SK-N-MC (cell line): ENCODE data around the gene C1orf174.

Experiments
- DNase-seq: peaks from one replicate; pipeline ENCODE4 v3.0.0-alpha.2; 2011; ENCODE audit warnings: low read depth, low spot score
- H3K27ac ChIP-seq: fragments of 200-600 bp; sonication (generic); 2 replicates; pipeline ENCODE4 v1.5.1; 2016; ENCODE audit warnings: mixed run types
- H3K36me3 ChIP-seq: fragments of 200-600 bp; sonication (generic); 2 replicates; pipeline ENCODE4 v1.6.1; 2017; ENCODE audit warnings: antibody characterized with exemption, low read length, mixed read lengths; ENCODE audit not compliant: insufficient read depth
- H3K4me3 ChIP-seq: fragments of 200-600 bp; sonication (generic); 2 replicates; pipeline ENCODE4 v1.5.1; 2016
- H3K9ac ChIP-seq: fragments of 200-600 bp; sonication (generic); 2 replicates; pipeline ENCODE4 v1.8.0; 2017; ENCODE audit warnings: mixed run types, mixed read lengths; ENCODE audit not compliant: insufficient read length
- H3K9me3 ChIP-seq: fragments of 200-600 bp; sonication (generic); 2 replicates; pipeline ENCODE4 v1.6.1; 2017; ENCODE audit warnings: low read depth, mild to moderate bottlenecking, antibody characterized with exemption, low read length, moderate library complexity, mixed read lengths
- EZH2 ChIP-seq: fragments of 200-600 bp; sonication (generic); IDR thresholded peaks from one replicate; pipeline ENCODE4 v1.6.1; 2017; ENCODE audit warnings: antibody characterized with exemption
- FOXP2 ChIP-seq: optimal IDR thresholded peaks from 2 replicates; pipeline ENCODE3; 2011; ENCODE audit warnings: mild to moderate bottlenecking, moderate library complexity; ENCODE audit not compliant: insufficient read depth; ENCODE audit errors: extremely low read length, control extremely low read depth
- POLR2AphosphoS5 ChIP-seq: IDR thresholded peaks from 2 replicates; pipeline ENCODE4 v1.6.1; 2012; ENCODE audit warnings: mild to moderate bottlenecking, low read depth, low read length, borderline replicate concordance

The C1orf174 gene

DNA sequence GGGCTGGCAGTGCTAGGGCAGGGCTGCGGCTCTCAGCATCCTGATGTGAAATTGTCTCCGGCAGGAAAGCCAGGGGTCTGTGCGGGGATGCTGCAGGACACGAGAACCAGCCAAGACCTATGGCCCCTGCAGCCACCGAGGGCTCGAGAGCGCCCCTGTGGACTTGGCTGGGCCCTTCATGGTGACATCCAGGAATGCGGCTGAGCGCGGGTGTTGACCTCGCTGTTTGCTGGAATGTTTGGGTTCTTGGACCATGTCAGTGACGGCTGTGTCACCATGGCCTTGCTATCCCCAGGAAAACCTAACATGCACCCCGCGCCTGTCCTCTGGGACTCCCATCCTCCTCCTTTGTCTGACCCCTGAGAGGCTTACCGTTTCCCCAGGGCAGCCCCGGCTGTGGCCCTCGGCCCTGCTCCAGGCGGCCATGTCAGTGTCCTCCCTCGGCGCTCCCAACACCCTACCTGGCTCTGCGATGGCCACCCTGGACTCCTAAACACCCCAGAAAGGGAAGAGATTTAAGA, 14.3 kb upstream of the C1orf174 start:
- Histone ChIP-seq H3K9me3 (no peaks in the 10 kb centered on the region), H3K36me3 (no peaks in the 10 kb centered on the region), H3K9ac (no peak overlapping the region), H3K27ac (no peak overlapping the region), H3K4me3 (no peak overlapping the region)
- DNase-seq, result no peak
- TF ChIP-seq EZH2 (no peak), FOXP2 (no peak), POLR2AphosphoS5 (no peak)

DNA sequence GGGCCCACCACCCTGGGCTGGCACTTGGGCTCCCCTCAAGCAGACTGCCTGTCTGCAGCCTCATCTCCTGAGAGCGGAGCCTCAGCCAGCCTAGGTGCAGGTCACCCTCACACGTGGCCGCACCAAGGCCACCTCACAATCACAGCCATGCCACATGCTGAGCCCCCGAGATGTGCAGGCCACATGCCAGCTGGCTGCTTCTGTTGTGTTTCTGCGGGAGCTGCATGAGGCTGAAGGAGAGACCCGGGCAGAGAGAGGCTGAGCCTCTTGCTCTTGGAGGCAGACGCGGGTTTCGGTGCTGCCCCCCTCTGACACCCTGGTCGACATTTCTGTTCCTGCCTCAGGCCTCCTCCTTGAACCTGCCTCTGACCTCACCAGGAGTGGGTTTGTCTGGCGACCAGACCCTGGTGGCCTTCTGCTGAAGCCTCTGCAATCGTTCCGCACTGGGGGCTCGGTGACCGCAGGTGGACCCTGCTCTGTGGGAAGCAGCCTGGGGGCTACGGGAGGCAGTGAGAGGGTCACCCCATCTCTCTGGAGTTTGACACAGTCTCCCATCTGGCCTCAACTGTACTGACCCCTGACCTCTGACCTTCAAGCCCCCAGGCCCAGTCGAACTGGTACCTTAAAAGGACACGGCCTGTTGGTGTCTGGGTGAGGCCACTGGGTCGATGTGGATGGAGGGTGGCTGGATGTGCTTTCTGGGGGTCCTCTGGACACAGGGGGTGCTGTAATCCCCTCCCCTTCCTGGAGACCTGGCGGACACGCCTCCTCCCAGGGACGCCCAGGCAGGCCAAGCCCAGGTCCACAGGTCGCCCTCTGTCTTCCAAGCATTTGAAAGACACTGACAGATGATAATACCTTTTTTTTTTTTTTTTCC, 13.0 kb upstream of the C1orf174 start:
- Histone ChIP-seq H3K9me3 (no peaks in the 10 kb centered on the region), H3K9ac (no peak overlapping the region), H3K4me3 (no peak overlapping the region), H3K36me3 (no peaks in the 10 kb centered on the region), H3K27ac (no peak overlapping the region)
- TF ChIP-seq FOXP2, result no peak
- no peak for TF ChIP-seq EZH2
- TF ChIP-seq POLR2AphosphoS5, result no peak
- no peak for DNase-seq

DNA sequence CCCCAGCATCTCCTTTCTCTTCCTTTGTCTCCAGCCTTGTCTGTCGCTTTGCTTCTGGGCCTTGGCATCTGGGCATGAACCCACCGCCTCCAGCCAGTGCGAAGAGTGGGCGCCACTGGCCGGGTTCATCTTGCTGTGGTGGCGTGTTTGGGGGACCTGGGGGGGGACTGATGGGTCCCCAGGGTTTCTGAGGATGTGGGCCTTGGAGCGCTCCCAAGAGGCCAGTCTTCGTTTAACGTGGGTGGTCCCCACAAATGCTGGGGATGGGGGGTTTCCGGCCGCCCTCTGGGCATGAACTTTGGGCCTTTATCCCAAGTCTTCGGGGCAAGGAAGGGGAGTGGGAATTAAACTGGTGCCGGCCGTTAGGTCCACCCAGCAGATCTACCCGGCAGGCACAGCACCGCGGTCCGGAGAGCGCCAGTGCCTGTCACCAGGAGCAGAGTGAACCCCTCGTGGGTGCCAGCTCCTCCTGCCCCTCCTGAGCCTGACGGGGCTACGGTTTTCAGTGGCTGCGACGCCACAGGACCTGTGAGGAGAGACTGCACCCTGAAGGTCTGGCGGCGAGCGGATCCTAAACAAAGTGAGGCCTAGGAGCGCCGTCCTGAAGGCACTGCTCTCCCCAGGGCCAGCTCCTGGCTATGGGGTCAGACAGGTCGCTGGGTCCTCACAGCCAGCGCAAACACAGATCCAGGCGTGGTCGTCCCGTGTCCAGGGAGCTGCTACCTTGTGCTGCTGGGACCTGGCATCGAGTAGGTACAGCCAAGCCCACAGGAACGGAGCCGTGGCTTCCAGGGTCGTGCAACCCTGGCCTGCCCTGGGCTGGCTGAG, 12.1 kb upstream of the C1orf174 start:
- no peak for TF ChIP-seq FOXP2
- no peak for TF ChIP-seq POLR2AphosphoS5
- no peak for TF ChIP-seq EZH2
- Histone ChIP-seq H3K36me3 (no peaks in the 10 kb centered on the region), H3K27ac (no peak overlapping the region), H3K9ac (no peak overlapping the region), H3K4me3 (no peak overlapping the region), H3K9me3 (no peaks in the 10 kb centered on the region)
- no peak for DNase-seq

DNA sequence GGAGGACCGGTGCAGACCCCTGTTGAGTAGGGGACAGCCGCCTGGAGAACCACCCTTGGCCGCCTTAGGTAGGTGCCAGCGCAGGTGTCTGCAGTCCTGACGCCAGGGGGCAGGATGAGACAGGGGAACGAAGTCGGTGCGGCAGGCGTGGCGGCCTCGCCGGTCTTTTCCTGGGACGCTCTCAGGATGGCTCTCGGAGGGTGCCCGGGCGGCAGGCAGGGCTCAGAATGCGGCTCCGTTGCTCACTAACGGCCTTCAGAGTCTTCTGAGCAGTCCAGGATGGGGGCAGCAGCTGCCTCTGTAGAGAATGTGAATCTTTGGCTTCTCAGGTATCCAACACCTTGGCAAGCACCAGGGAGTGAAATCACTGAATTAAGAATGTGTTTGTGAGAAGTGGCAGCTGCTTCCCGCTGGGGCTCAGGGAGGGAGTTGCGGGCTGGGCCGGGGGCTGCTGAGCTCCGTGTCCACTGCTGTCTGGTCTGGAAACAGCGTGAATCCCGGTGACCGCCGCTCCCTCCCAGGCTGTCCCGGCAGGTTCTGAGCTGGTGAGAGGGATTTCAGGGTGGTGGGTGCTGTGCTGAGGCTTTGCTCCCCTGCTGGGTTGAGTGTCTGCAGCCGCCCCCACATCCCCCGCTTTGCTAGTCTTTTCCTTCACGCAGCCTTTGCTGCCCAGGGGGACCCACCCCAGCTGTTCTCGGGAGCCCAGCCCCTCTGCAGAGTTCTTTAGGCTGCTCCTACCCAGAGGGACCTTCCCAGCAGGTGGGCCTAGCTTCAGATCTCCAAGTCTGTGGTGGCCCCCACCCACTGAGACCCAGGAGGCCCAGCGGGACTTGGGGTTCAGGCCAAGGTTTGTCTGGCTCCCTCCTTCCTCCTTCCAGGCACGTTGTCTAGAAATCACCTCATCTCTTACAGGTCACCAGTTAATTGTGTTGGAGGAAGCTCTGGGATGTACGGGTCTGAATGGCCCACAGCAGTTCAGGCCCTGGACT, 11.1 kb upstream of the C1orf174 start:
- Histone ChIP-seq H3K36me3 (no peaks in the 10 kb centered on the region), H3K9me3 (no peaks in the 10 kb centered on the region), H3K9ac (no peak overlapping the region), H3K4me3 (no peak overlapping the region), H3K27ac (no peak overlapping the region)
- TF ChIP-seq EZH2 (no peak), POLR2AphosphoS5 (no peak), FOXP2 (no peak)
- no peak for DNase-seq

DNA sequence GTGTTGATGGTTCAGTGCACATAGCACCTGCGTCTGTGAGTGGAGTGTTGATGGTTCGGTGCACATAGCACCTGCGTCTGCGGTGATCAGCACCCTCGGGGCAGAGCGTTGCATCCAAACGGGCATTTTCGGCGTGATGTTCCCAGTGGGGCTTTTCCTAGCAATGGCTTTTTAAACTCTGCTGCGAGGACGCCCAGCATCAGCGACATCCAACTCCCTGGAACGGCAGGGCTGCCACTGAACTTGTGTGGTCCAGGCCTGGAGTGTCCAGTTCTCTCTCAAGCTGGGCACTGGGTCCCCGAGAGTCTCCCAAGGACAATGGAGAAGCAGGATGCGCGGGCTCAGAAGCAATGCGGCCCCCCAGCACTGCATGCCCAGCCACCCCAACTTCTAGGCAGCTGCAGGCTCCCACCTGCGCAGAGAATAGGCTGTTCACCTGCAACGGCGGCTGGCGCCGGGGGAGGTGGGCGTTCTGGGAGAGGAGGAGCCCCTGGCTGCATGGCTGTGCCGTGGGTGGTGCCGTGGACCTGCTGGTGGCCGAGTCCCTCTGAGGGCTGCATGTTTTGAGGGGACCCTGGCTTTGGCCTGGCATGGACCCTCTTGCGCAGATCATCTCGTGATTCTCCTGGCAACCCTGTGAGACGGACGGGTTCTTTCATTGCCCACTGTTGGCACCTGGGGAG, 10.1 kb upstream of the C1orf174 start:
- DNase-seq, result no peak
- H3K36me3 ChIP-seq, result no peaks in the 10 kb centered on the region

DNA sequence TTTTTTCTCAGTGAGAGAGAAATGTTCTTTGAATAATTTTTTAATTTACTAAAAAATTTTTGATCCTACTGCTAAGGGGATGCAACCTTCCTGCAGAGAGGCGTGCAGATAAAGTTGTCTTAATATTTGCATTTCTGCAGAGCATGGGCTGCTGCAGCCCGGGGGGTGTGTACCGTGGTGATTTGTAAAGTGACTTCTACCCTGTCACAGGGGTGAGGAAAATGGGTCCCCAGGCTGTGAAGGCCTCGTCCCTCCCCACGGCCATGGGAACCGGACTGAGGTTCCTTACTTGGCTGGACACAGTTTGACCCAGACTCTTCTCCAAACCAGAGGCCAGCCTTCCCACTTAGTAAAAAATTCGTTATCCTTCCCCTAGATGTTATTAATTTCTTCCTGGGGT, 9.5 kb upstream of the C1orf174 start:
- no peak for DNase-seq
- TF ChIP-seq POLR2AphosphoS5, result no peak
- no peak for TF ChIP-seq FOXP2
- no peak for TF ChIP-seq EZH2
- Histone ChIP-seq H3K36me3 (no peaks in the 10 kb centered on the region), H3K27ac (no peak overlapping the region), H3K4me3 (no peak overlapping the region), H3K9me3 (no peaks in the 10 kb centered on the region), H3K9ac (no peak overlapping the region)

More for the DNA sequence above, 10.1 kb upstream of the C1orf174 start:
- no peaks in the 10 kb centered on the region for H3K9me3 ChIP-seq
- no peak overlapping the region for H3K27ac ChIP-seq
- TF ChIP-seq EZH2, result no peak
- TF ChIP-seq FOXP2, result no peak
- TF ChIP-seq POLR2AphosphoS5, result no peak
- no peak overlapping the region for H3K9ac ChIP-seq
- H3K4me3 ChIP-seq, result no peak overlapping the region

DNA sequence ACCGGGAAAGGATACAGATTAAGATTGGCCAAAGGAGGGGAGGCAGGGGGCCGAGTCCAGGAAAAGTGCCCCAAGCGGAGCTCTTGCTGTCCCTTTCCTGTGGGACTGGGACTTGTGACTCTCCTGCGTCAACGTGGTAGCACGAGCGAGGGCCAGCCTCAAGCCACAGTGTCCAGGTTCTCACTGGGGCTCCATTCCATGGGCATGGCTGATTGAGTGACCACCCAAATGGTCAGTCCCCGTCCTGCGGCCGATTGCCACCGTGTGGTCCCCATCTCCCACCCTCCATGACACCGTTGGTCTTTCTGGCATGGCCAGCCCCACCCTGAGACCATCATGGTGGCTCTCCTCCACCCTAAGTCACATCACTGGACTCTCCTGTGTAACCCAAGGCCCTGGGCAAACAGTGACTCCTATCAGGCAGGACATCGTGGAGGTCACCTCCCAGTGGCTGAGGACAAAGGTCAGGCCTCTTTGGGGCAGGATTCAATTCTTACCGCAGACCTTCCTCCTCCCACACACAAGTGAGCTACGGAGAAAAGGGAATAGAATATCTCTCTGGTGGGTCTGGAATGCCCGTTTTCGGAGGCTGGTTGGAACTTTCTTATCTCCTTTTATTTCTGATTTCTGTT, 8.9 kb upstream of the C1orf174 start:
- TF ChIP-seq POLR2AphosphoS5, result no peak
- TF ChIP-seq EZH2, result no peak
- no peak for TF ChIP-seq FOXP2
- H3K4me3 ChIP-seq, result no peak overlapping the region

More for the DNA sequence above, 8.9 kb upstream of the C1orf174 start:
- H3K27ac ChIP-seq, result no peak overlapping the region
- H3K9ac ChIP-seq, result no peak overlapping the region
- DNase-seq, result no peak
- no peaks in the 10 kb centered on the region for H3K36me3 ChIP-seq
- no peaks in the 10 kb centered on the region for H3K9me3 ChIP-seq
